Fibroblast of skin of right biceps (primary cell): Measurements from ENCODE around the gene DAGLA.

Source experiments
- DNase-seq: peaks from one replicate; pipeline ENCODE4 v3.0.0-alpha.2; 2013

Gene DAGLA

DNA sequence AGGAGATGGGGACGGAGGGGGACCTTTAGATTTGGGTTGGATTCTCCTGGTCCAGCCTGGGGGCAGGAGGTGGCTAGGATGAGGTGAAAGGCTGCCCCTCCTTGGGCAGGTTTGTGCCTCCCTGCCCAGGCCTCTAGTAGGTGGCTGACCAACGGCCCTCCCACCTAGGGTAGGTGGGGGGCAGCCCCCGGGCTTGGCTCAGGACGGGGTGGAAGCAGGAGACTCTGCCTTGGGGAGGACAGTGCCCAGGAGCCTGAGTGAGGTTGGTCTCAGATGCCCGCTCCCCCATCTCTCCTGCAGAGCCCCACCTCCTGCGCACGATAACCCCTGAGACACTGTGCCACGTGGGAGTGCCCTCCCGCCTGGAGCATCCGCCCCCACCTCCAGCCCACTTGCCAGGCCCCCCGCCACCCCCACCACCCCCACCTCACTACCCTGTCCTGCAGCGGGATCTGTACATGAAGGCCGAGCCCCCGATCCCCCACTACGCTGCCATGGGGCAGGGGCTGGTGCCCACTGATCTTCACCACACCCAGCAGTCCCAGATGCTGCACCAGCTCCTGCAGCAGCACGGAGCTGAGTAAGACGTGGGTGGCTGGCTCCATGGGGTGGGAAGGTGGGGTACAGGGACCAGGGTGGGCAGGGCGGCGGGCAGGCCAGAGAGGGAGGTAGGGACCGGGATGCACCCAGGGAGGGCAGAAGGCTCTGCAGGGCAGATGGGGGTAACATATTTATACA, 89.9 kb downstream of the DAGLA start:
- no peak for DNase-seq

DNA sequence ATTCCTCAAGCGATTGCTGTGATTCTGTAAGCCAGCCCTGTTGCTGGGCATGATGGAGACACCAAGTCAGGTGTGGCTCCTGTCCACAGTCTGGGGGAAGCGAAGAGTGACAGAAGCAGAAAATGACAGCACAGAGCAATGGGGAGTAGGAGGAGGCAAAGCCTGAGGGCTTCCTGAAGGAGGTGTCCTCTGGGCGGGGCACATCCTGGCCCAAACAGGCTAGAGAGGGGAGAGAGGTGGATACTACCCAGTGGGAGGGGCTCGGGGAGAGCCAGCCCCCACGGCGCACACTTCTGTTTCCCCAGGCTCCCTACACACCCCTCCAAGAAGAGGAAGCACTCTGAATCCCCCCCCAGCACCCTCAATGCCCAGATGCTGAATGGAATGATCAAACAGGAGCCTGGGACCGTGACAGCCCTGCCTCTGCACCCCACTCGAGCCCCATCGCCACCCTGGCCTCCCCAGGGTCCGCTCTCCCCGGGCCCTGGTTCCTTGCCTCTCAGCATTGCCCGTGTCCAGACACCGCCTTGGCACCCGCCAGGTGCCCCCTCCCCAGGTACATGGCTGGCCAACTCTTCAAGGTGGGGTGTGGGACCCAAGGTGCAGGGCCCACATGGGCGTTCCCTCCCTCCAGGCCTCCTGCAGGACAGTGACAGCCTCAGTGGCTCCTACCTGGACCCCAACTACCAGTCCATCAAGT, 91.2 kb downstream of the DAGLA start:
- DNase-seq = no peak

DNA sequence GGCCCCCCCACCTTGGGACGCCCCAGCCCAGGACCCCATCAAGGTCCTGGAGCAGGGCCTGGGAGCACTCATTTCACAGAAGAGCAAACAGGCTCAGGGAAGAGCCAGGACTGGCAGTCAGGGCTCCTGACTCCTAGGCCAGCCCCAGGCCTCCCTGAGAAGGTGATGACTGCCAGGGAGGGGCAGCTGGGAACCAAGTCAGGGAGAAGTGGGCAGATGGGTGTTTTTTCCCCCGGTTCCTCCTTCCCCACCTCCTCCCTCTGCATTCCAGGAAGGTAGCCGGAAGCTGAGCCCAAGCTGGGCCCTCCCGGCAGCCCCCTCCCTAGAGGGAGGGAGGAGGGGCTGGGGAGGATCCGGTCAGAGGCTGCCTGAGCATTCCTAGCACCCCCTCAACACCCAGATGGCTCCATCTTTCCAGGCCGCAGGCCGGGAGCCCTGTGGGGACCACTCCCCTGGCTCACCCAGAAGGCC, 91.8 kb downstream of the DAGLA start:
- DNase-seq = no peak

DNA sequence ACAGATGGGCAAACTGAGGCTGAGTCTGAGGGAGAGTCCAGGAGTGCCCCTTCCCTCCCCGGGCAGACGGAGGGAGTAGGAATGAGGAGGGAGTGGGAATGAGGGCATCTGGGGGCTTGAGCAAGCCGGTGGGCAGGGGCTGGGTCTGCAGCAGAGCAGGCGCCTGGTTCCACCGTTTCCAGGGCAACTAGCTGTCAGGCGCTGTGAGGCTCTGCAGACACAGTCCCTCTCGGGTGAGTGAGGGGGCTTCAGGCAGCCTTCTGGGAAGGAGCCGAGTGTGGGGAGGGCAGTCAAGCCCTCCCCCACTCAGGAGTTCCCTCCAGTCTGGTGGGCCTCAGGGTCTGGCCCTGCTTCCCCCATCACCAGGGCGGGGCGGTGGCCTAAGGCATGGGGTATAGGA, 93.2 kb downstream of the DAGLA start:
- DNase-seq = no peak

DNA sequence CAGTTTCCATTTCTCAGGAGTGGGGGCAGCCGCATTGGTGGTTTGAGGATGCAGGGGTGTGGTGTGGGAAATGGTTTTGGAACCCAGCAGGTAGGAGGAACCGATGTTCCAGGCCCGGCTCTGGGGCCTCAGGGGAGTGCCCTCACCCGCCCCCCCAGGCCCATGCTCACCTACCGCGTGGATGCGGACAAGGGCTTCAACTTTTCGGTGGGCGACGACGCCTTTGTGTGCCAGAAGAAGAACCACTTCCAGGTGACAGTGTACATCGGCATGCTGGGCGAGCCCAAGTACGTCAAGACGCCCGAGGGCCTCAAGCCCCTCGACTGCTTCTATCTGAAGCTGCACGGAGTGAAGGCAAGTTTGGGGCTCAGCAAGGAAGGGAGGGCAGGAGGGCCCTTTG, 93.6 kb downstream of the DAGLA start:
- no peak for DNase-seq

DNA sequence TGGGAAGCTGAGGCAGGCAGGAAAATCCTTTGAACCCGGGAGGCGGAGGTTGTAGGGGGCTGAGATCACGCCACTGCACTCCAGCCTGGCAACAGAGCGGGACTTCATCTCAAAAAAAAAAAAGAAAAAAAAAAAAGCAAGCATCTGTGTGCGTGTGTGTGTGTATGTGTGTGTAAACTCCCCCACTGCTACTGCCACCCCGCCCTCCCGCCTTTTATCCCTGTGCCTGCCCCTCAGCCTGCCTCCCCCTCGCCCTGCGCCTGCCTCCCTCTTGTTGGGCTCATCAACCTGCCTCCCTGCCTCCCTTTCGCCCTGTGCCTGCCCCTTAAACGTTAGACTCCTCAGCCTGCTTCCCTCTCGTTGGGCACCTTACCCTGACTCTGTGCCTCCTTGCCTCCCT, 94.2 kb downstream of the DAGLA start:
- no peak for DNase-seq

DNA sequence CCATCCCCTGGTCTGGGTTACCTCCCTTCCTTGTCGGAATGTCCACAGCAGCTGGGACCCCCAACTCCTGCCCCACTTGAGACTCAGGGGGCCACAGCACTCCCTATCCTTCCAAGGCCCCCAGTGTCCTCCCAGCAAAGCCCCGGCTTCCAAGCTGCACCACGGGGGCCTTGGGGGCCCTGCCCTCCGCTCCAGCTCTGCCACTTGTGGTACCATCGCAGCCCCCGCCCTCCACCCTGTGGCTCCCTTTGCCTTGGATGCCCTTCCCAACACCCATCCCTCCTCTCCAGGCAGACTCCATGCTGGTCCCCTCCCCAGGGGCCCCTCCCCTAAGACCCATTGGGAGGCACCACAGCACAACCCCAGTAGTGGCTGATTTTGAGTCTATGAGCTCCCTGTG, 94.9 kb downstream of the DAGLA start:
- no peak for DNase-seq

GRCh38 chr11:61775606-61776554, 95.7 kb downstream of the DAGLA start:
- DNase-seq = no peak

DNA sequence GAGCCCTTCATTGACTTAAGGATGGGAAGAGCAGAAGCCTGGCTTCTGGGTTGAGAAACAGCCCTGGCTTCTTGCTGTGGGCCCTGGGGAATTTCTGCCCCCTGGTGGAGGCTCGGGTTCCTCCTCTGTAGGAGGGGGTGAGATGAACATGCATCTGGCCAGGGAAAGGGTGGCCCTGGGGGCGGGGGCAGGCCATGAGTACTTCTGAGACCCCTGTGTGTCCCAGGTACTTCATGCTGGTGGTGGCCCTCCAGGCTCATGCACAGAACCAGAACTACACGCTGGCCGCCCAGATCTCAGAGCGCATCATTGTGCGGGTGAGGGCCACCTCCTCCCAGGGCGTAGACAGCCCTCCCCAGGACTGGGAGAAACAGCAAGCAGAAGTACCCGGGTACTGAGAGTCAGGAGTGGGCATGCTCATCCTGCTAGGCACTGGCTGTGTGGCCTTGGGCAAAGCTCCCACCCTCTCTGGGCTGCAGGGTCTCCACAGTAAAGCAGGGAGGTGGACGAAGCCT, 96.4 kb downstream of the DAGLA start:
- peak; percentile 60 for DNase-seq

DNA sequence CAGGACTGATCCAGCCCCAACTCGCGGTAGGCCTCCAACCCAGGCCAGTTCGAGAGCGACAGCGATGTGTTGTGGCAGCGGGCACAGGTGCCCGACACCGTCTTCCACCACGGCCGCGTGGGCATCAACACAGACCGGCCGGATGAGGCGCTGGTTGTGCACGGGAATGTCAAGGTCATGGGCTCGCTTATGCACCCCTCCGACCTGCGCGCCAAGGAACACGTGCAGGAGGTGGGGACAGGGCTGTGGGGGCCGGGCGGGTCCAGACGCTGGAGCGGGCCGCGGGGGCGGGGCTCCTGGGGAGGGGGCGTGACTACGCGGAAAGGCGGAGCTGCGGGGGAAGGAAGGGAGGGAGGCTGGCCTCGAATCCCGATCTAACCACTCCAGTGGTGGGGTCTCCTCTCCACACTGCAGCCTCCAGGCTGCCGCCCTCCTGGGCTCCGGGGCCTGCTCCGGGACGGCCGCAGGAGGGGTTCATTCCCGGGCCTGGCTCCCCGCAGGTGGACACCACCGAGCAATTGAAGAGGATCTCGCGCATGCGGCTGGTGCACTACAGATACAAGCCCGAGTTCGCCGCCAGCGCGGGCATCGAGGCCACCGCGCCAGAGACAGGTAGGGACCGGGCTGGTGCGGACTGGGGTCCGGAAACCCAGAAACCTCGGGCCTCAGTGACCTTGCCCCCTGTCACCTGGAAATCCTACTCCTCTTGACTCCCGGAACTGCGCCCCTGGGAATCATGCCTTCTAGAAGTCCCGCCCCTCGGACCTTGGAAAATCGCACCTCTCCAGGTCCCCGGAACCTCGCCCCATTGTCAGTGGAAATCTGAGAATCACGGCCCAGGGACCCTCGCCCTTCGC, 97.3 kb downstream of the DAGLA start:
- no peak for DNase-seq

DNA sequence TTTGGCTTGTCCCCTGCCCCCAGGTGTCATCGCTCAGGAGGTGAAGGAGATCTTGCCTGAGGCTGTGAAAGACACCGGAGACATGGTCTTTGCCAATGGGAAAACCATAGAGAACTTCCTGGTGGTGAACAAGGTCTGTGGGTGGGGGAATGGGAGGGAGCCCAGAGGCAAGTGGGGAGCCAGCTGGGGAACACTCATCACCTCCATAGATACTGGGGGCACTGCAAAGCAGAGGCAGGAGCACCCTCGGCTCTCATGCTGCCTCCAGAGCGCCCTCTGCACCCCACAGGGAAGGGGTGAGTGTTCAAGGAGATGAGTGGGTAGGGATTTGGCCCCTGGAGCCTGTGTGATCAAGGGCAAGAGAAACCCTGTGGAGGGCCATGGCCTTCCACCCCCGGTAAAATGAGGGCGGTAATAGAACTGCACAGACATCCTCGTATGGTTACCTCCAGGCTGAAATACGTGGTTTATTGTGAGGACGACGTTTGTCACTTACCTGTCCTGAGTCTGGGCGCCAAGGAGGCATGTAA, 98.2 kb downstream of the DAGLA start:
- no peak for DNase-seq

DNA sequence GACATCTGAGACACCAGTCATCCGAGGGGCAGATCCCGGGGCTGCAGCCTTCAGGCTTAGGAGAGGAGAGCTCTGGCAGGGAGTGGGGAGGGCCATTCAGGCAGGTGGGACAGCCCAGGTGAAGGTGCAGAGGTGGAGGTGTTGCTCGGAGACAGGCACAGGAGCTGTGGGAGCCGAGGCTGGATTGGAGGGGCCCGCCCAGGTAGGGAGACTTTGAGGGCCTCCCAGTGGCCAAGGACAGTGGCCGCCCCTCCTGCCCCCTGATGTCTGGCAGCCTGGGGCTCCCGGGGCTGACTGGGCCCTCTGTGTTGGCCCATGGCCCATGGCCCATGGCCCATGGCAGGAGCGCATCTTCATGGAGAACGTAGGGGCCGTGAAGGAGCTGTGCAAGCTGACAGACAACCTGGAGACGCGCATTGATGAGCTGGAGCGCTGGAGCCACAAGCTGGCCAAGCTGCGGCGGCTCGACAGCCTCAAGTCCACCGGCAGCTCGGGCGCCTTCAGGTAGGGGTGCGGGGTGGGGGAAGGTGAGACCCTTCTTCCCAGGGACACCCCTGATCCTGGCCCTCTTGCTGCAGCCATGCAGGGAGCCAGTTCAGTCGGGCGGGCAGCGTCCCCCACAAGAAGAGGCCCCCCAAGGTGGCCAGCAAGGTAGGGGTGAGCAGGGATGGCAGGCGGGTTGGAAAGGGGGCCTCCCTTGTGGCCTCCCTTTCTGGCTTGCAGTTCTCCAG, 98.9 kb downstream of the DAGLA start:
- DNase-seq = no peak

GRCh38 chr11:61779666-61780525, 99.7 kb downstream of the DAGLA start:
- DNase-seq = no peak

GRCh38 chr11:61780581-61781162, 100.5 kb downstream of the DAGLA start:
- DNase-seq = no peak

DNA sequence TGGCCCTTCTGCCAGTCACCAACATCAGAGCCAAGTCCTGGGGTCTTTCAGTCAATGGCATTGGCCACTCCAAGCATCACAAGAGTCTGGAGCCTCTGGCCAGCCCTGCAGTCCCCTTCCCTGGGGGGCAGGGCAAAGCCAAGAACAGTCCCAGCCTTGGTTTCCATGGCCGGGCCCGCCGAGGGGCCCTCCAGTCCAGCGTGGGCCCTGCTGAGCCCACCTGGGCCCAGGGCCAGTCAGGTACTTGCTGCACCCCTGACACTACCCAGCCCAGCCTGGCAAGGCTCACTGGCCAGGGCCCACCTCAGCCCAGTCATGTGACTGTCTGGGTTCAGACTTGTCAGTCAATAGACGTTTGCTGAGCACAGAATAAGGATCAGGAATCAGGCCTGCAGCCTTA, 101.4 kb downstream of the DAGLA start:
- no peak for DNase-seq

DNA sequence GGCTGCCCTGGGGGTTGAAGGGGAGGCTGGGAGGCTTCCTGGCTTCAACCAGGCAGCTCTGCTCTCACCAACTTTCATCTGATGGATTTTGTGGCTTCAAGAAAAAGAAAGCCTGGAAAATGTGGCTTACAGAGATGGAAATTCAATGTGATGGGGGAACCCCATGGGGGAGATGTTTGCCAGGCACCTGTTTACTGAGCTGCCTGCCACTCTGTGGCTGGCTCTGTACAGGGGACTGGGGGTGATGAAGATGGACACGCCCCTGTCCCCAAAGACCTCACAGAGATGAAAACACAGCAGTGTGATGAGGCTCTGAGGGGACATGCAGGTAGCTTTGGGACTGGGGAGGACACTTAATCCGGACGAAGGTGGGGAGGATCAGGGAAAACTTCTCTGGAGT, 102.1 kb downstream of the DAGLA start:
- no peak for DNase-seq

DNA sequence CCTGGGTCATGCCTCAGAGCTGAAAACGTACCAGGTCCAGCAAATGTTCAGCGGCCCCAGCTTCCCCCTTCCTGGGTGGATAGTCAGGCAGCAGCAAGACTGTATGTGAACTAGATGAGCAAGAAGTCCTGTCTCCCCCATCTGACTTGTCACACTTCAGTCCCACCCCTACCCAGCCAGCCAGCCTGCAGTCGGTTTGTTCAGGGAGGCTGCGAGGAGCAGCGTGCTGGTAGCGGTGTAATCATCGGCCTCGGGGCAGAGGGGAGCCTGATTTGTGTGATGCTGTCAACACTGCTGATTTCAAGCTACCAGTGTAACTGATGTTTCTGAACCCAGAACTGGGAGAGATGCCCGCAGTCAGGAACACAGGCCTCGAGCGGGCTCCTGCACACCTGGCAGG, 102.7 kb downstream of the DAGLA start:
- no peak for DNase-seq

DNA sequence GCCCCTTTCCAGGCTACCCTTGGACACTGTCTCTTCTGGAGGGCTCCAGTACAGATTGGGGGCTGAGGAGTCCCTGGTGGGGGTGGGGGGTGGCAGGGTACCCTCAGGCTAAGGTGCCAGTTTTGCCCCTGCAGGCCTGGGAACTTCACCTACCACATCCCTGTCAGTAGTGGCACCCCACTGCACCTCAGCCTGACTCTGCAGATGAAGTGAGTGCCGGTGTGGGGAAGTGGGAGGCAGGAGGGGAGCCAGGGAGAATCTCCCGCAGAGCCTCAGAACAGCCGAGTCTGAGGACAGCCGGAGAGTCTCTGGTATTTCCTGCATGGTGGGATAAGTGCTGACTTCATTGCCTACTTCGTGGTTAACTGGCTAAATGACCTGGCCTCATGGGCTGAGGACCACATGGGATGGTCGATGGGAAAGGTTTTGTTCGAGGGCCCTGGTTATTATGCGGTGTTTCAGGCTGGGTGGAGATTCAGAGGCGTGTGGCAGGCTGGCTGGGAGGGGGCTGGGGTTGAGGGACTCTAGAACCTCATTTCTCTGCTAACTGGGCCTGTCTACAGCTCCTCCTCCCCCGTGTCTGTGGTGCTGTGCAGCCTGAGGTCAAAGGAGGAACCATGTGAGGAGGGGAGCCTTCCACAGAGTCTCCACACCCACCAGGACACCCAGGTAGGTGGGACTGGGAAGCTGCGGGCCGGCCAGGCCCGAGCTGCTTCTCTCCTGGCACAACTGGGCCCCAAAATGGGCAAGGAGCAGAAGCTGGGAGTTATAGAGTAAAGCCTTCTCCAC, 103.7 kb downstream of the DAGLA start:
- DNase-seq = peak; percentile 39

GRCh38 chr11:61784506-61784805, 104.3 kb downstream of the DAGLA start:
- no peak for DNase-seq
